ENCODE data around the gene OCRL. TPM values are rescaled to one million over a fixed set of nuclear protein-coding genes. Genes with fewer than 3 reads are reported as not detected.
A peak's percentile ranks its signal among the peaks of the same experiment; 100 is the strongest.

The OCRL gene
- total and polyA plus RNA-seq, 4 donors, result 8.6 to 20.2 (median 14.0) TPM

DNA sequence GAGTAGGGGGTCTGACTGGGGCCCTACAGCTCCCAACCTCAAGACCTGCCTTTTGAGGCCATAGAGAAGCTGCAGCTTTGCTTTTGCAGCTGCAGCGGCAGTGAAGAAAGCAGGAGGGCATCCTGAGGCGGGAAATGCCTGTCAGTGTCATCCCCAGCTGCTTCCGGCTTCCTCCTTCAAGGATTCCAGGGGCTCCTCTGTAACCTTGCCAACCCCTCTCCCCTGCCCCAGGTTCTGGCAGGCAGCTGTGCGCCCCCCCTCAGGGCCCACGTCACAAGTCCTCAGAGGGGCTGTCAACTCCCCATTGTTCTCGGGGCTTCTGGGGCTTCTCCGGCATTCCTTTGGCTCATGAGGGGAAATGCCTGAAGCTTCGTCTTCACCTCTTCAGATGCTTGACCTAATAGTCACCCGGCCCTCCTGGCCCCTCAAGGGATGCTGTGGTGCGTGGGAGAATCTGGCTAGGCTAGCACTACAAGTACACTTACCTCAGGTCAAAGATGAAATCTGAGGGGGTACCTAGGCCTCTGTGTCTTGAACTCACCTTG, 82.8 kb downstream of the OCRL start:
- TF ChIP-seq, protein P1, sequence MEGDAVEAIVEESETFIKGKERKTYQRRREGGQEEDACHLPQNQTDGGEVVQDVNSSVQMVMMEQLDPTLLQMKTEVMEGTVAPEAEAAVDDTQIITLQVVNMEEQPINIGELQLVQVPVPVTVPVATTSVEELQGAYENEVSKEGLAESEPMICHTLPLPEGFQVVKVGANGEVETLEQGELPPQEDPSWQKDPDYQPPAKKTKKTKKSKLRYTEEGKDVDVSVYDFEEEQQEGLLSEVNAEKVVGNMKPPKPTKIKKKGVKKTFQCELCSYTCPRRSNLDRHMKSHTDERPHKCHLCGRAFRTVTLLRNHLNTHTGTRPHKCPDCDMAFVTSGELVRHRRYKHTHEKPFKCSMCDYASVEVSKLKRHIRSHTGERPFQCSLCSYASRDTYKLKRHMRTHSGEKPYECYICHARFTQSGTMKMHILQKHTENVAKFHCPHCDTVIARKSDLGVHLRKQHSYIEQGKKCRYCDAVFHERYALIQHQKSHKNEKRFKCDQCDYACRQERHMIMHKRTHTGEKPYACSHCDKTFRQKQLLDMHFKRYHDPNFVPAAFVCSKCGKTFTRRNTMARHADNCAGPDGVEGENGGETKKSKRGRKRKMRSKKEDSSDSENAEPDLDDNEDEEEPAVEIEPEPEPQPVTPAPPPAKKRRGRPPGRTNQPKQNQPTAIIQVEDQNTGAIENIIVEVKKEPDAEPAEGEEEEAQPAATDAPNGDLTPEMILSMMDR (IDR thresholded peaks at IDR 0.05; ENCODE audit: control extremely low read depth, extremely low read depth), result no peak
- no peaks in the 10 kb centered on the region for H3K4me1 ChIP-seq (ENCODE audit: control insufficient read depth in 5 of 5, insufficient read depth in 5 of 5, low read length in 5 of 5)
- DNase-seq, result peak; percentile 23 to 58 (median 55)

DNA sequence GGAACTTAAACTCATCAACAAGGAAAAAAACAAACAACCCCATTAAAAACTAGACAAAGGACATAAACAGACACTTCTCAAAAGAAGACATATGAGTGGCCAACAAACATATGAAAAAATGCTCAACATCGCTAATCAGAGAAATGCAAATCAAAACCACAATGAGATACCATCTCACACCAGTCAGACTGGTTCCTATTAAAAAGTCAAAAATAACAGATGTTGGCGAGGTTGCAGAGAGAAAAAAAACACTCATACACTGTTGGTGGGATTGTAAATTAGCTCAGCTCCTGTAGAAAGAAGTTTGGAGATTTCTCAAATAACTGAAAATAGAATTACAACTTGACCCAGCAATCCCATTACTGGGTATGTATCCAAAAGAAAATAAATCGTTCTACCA, 86.0 kb downstream of the OCRL start:
- H3K4me1 ChIP-seq (ENCODE audit: control insufficient read depth in 5 of 5, insufficient read depth in 5 of 5, low read length in 5 of 5), result peaks cover 0 to 4% (median 0%) of the 10 kb centered on the region in 5 donors

More for the DNA sequence above, 82.8 kb downstream of the OCRL start:
- Histone ChIP-seq H3K9ac (ENCODE audit: insufficient read depth in 1 of 2, low read length in 2 of 2) (no peak overlapping the region), H3K9me3 (ENCODE audit: control insufficient read depth in 4 of 4, insufficient read depth in 3 of 4, low read length in 3 of 4) (no peaks in the 10 kb centered on the region), H3K27ac (ENCODE audit: low read depth in 1 of 2, low read length in 1 of 2) (no peak overlapping the region), H3K27me3 (ENCODE audit: control insufficient read depth in 3 of 3, insufficient read depth in 3 of 3, low read length in 2 of 3) (peaks cover 0 to 3% (median 0%) of the 10 kb centered on the region in 3 donors), H3K4me3 (no peak overlapping the region), H3K36me3 (ENCODE audit: control insufficient read depth in 4 of 4, insufficient read depth in 4 of 4, low read length in 4 of 4) (no peaks in the 10 kb centered on the region)
- no peak for ATAC-seq (ENCODE audit: insufficient read depth, low FRiP score)
- 34 to 59% methylated on average over 10 of the region's 10 CpGs for WGBS, 2 donors

DNA sequence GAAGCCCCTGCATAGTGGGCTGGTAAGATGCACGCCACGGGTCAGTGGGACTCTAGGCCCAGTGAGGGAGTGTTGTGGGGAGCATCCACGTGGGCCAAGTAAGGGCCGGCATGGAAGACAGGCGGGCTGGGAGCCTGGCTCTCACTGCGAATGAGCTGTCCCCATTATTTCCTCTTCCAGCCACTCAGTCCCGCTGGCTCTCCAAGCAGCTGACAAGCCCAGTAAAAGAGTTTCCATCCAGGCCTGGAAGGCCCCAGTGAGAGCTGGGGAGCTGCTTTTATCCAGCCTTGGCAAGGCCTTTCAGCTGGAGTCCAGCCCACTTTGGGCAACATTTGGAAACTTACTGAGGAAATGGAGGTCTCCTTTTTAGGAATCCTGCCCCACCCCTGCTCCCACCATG, 89.8 kb downstream of the OCRL start:
- Histone ChIP-seq H3K9ac (ENCODE audit: insufficient read depth in 1 of 2, low read length in 2 of 2) (no peak overlapping the region), H3K9me3 (ENCODE audit: control insufficient read depth in 4 of 4, insufficient read depth in 3 of 4, low read length in 3 of 4) (peaks cover 0 to 5% (median 0%) of the 10 kb centered on the region in 4 donors), H3K4me1 (ENCODE audit: control insufficient read depth in 5 of 5, insufficient read depth in 5 of 5, low read length in 5 of 5) (peaks cover 0 to 4% (median 0%) of the 10 kb centered on the region in 5 donors), H3K27me3 (ENCODE audit: control insufficient read depth in 3 of 3, insufficient read depth in 3 of 3, low read length in 2 of 3) (peaks cover 0 to 3% (median 0%) of the 10 kb centered on the region in 3 donors), H3K36me3 (ENCODE audit: control insufficient read depth in 4 of 4, insufficient read depth in 4 of 4, low read length in 4 of 4) (no peaks in the 10 kb centered on the region), H3K27ac (ENCODE audit: low read depth in 1 of 2, low read length in 1 of 2) (no peak overlapping the region), H3K4me3 (no peak overlapping the region)
- DNase-seq (peak in 2 of 3 donors; percentile 32 to 53), ATAC-seq (ENCODE audit: insufficient read depth, low FRiP score) (no peak)
- TF ChIP-seq, protein P1 (IDR thresholded peaks at IDR 0.05; ENCODE audit: control extremely low read depth, extremely low read depth), result no peak
- 79 to 84% methylated on average over 7 of the region's 7 CpGs for WGBS, 2 donors

More for the DNA sequence above, 86.0 kb downstream of the OCRL start:
- Histone ChIP-seq H3K4me3 (no peak overlapping the region), H3K27me3 (ENCODE audit: control insufficient read depth in 3 of 3, insufficient read depth in 3 of 3, low read length in 2 of 3) (peaks cover 0 to 3% (median 0%) of the 10 kb centered on the region in 3 donors), H3K9ac (ENCODE audit: insufficient read depth in 1 of 2, low read length in 2 of 2) (no peak overlapping the region), H3K36me3 (ENCODE audit: control insufficient read depth in 4 of 4, insufficient read depth in 4 of 4, low read length in 4 of 4) (no peaks in the 10 kb centered on the region), H3K27ac (ENCODE audit: low read depth in 1 of 2, low read length in 1 of 2) (no peak overlapping the region), H3K9me3 (ENCODE audit: control insufficient read depth in 4 of 4, insufficient read depth in 3 of 4, low read length in 3 of 4) (no peaks in the 10 kb centered on the region)
- 53 to 58% methylated on average over 3 of the region's 3 CpGs for WGBS, 2 donors
- TF ChIP-seq, protein P1 (IDR thresholded peaks at IDR 0.05; ENCODE audit: control extremely low read depth, extremely low read depth), result no peak
- DNase-seq (no peak), ATAC-seq (ENCODE audit: insufficient read depth, low FRiP score) (no peak)

All from lung (tissue), 12 donors.